Inflammatory macrophage treated with lipopolysaccharide for 4 hours (primary cell): Measurements from ENCODE around the gene OR2J1.
"Not testable (repeated sequence)": the region's sequence is repeated elsewhere in the genome, so short reads cannot be mapped to it uniquely, and the experiment has no call there.

Experiments
- DNase-seq: peaks from one replicate; pipeline ENCODE4 v3.0.0-alpha.2; 2020

The OR2J1 gene

DNA sequence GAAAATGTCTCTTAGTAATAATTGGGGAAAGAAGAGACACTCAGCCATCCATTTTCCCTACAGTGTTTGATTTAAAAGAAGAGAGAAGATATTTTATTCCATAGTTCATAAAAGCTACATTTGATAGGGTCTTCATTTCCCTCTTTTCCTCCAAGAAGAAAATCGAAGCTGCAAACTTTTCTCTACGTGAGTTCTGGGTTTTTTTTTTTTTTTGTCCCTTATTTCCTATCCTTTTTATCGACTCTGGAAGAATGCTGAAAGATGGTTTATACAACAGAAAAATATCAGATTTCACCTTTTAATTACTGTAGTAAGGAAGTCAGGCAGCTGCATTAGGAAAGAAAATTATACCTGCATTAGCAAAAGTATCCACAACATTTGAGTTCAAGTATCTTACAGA, at the start of gene OR2J1:
TSS of gene OR2J1 (plus strand) at position 301 of the 400 bp plus-strand sequence. CDS start 1,453 bp downstream, outside the sequence.
- DNase-seq = no peak

DNA sequence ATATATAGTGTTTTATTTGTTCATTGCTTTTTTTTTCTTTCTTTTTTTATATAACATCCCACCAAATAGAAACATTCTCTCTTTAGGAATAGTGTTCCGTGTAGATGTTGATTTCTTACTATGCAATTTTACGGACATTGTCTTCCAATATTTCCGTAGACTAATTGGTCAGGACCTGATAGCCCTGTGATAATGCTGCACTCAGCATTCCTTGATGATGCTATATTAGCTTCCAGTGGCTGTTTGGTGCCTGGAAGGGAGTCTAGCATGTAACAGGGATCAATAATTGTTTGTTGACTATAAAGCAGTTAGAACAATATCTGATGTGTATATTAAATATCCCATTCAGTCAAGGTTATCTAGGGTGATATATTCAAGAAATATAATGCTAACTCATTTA, 47.6 kb upstream of the OR2J1 start:
- no peak for DNase-seq

DNA sequence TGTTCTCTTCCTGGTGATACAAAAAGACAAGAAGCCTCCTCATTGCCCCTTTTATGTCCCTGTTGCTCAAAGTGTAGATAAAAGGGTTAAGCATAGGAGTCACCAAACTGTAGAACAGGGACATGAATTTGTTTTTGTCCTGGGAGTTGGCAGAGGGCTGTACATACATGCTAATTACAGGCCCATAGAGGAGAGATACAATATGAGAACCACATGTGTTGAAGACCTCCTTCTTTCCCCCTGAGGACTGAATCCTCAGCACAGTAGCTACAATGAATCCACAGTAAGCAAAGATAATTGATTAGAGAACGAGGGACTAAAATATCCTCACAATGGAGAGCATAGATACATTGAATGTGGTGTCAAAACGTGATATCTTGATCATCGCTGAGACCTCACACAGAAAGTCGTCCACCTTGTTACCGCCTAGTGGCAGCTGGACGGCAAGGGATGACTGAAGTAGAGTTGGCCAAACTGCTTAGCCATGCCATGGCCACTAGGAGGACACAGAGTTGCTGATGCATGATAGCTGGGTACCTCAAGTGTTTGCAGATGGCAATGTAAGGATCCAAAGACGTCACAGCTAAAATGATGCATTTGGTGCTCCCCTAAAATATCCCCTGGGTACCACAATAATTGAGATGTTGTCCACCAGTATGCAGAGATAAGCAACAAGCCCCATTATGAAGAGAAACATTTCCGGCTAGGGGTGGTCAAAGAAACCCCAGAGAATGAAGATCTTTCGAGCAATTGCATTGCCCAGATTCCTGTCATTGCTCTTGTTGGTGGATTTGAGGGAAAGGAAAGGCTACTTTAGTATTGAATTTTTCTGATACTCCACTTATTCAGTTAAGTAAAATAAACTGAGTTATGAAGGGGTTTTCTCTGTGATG, 27.2 kb upstream of the OR2J1 start:
- peak; percentile 10 for DNase-seq

DNA sequence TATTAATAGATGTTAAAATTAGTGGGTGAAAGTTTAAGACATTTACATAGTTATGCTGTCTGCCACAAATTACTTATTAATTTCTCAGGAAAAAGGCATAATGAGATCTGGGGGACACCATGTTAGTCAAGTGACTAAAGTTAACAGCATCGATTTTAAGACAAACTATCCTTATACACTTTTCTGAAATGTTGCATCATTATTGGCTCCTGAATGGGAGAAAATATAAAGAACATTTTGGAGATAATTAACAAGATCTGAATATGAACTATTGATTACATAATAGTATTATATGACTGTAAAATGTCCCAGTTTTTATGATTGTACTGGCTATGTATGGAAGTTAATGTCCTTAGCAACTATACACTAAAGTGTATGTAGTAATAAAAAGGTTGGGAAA, 20.1 kb upstream of the OR2J1 start:
- DNase-seq = no peak

DNA sequence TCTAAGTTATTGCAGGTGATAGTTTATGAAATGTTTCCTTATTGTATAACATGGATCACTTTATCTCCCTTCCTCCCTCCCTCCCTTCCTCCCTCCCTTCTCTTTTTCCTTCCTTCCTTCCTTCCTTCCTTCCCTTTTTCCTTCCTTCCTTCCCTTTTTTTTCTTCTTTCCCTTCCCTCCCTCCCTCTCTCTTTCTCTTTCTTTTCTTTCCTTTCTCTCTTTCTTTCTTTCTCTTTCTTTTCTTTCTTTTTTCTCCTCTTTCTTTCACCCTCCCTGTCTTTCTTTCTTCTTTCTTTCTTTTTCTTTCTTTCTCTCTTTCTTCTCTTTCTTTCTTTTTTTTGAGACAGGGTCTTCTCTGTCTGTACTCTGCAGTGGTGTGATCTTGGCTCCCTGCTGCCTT, 18.0 kb upstream of the OR2J1 start:
- DNase-seq = no peak

DNA sequence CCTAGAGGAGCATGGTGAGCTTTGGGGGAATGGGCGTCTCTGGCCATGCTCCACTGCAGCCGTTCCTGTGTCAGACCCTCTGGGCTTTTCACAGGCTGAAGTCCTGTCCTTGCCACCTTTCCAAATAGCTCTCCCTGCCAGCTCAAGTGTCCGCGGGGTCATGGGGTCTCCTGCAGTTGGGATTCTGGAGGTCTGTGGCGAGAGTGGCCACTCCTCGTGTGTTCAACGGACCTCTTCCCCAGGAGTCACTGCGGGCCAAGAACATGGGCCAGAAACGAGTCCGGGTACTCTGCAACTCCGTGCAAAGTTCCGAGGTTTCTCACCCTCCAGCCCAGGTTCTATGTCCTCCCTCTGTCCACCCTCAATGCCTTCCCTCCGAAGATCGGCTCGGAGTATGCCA, 16.8 kb upstream of the OR2J1 start:
- DNase-seq = no peak

DNA sequence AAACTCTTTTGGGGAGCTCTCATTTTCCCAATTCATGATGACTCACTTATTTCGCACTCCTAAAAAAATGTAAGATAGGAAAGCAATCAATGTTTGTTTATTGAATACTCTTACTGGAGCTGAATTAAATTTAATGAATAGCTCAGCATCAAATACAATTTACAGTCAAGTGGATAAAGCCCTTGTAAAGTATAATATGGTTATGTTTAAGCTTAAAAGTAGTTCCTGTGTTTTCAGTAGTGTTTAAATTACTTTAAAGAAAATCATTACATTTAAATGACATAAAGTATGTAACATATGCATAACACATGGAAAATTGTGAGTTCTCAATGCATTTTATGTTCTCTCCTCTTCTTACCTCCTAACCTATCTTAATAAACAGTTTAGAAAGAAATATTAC, 12.1 kb upstream of the OR2J1 start, which contains the start of gene OR2B3:
TSS of gene OR2B3 (minus strand) at position 101 of the 400 bp plus-strand sequence. CDS start at position 36, 65 bp downstream.
- no peak for DNase-seq

DNA sequence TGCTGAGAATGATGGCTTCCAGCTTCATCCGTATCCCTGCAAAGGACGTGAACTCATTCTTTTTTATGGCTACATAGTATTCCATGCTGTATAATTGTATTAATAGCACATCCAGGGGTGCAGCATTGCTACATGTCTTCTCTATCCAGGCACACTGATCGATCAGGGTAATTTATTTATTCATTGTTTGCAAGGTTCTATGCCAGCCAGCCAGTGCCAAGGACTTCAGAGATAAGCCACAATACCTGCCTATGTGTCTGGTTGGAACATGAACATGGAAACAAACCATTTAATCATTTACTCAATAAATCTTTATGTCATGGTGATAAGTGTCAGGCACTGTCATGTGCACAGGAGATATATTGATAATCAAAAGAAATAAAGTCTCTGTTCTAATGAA, 6.3 kb upstream of the OR2J1 start:
- no peak for DNase-seq

DNA sequence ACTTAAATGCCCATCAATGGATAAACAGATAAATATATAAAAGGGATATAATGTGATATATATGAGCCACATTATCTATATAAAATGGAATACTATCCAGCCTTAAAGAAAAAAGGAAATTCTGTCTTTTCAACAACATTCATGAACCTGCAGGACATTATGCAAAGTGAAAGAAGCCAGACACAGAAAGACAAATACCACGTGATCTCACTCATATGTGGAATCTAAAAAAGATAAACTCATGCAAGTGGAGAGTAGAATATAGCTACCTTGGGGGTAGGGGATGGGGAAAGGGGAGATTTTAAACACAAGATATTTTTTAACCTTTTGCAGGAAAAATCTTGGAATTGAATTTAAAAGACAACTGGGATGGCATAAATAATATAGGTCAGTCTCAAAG, 1.5 kb upstream of the OR2J1 start:
- no peak for DNase-seq

DNA sequence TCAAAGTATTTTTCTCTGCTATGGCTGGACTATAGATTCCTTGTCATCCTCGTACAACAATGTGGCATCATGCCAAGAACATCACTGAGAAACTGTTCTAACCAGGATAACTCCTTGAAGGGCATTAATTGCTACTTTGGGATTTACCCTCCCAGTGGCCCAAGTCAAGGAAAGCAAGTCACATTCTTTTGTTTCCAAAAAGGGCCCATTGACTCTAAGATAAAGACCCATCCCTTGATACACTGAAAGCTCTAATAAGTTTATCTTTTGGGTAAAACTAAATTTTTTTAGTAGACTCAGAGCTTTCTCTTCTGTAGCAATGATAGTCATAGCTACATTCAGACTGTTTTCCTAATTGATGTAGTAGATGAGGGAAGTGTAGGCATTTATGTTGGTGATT, 8.5 kb downstream of the OR2J1 start, which contains the start of gene OR2J3:
TSS of gene OR2J3 (plus strand) at position 301 of the 400 bp plus-strand sequence. CDS start 3,833 bp downstream, outside the sequence.
- no peak for DNase-seq

DNA sequence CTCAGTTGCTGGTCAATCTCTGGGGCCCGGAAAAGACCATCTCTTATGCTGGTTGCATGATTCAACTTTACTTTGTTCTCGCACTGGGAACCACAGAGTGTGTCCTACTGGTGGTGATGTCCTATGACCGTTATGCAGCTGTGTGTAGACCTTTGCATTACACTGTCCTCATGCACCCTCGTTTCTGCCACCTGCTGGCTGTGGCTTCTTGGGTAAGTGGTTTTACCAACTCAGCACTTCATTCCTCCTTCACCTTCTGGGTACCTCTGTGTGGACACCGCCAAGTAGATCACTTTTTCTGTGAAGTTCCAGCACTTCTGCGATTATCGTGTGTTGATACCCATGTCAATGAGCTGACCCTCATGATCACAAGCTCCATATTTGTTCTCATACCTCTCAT, 12.8 kb downstream of the OR2J1 start:
- no peak for DNase-seq

DNA sequence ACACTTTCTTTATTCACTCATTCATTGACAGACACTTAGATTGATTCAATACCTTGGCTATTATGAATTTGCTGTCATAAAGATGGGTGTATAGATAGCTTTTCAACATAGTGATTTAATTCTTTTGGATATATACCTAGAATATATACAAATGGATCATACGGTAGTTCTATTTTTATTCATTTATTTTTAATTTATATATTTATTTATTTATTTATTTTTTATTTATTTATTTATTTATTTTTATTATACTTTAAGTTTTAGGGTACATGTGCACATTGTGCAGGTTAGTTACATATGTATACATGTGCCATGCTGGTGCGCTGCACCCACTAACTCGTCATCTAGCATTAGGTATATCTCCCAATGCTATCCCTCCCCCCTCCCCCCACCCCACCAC, 15.7 kb downstream of the OR2J1 start:
- not testable (repeated sequence) for DNase-seq

DNA sequence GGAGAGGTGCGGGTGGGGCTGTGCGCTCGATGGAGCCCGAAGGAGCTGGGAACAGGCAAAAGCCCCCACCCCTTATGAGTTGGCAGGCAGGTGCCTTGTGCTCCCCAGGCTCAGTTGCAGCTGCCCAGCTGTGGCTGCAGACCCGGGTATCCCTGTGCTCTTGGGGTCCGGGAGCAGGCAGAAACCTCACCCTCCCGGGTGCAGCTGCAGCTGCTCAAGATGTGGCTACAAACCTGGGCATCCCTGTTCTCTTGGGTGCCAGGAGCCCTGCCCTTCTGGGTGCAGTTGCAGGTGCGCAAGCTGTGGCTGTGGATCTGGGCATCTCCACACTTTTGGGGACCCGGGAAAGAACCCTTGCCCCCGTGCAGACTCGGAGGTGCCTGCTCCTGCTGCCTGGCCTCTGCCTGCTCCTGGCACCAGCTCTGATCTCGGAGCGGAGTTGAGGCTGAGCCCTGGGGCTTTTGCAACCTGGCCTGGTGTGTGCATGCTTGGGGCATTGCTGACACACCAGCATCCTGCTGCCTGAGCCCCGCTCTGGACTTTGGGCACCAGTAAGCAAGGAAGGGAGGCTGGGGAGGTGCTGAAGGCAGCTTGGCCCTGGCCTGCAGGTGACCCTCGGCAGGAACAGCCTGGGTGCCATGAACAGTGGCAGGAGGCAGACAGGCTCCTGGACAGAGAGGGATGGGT, 30.2 kb downstream of the OR2J1 start:
- DNase-seq = no peak

DNA sequence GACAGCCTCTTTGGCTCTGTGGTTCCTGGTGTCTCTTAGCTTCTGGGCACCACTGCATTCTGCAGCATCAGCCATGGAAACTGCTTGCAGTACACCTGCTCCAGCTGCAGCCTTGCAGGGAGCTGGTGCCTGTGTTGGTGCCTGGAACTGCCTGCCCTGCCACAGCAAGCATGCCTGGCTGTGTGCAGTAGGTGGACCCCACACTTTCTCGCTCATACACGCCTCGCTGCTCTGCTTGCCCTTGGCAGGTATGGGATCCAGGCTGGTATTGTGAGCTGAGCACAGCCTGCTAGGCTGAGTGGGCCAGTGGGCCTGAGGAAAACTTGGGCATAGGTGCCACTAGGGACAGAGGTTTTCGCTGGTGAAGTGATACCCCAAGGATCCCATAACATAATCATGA, 31.4 kb downstream of the OR2J1 start:
- no peak for DNase-seq

DNA sequence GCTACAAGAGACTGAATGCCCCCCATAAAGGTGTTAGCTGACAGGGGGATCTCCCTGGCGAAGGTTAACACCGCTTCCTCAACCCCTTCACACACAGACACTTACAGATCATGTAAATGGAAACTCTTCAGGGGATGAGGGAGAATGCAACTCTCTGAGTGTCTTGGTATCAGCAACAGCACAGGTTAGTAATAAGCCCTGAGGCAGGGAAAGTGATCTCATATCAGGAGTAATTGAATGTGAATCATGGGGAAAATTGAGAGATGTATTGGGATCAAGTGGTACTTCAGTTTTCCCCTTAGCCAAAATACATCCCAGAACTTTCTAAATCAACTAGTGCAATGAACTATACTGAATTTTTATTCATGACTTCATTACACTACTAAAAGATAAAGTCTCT, 32.4 kb downstream of the OR2J1 start:
- no peak for DNase-seq

DNA sequence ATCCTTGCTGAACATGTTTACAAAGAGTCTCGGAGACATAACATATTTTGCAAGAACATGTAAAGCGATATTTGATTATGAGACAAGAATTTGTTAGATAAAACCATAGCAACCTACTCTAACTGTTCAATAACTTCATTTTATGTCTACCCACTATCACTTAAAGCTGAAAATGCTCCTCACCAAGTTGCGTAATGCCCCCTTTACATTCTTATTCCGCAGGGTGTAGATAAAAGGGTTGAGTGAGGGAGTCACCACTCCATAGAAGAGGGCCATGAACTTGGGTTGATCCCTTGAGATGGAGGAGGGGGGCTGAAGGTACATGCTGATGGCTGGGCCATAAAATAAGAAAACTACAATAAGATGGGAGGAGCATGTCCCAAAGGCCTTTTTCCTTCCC, 38.4 kb downstream of the OR2J1 start:
- no peak for DNase-seq

DNA sequence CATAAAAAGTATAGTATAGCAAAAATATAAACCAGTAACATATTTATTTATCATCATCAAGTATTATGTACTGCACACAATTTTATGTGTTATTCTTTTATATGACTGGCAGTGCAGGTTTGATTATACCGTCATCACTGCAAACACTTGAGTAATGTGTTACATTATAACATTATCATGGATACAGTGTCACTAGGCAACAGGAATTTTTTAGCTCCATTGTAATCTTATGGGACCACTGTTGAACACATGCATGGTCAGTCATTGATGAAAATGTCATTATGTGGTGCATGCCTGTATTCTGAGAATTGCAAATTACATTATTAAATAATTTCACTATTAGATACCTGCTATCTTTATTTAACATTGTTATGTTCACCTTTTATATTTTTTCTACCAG, 42.3 kb downstream of the OR2J1 start:
- no peak for DNase-seq

DNA sequence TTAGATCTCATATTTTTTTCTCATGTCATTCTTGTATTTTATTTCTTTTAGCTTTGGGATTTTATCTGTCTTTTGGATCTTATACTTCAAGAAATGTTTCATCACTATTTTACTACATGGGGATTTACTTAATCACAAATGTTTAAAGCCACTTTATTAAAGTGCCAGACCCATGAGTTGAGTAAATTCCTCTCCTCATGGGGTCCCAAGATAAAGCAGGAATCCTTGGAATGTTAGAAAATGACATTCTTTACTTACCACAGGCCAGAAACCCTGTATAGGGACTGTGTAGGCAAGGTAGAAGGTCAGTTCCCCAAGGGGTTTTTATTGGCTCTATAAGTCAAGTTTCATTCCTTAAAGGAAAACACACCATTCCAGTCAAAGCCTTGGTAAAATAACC, 43.0 kb downstream of the OR2J1 start:
- no peak for DNase-seq

DNA sequence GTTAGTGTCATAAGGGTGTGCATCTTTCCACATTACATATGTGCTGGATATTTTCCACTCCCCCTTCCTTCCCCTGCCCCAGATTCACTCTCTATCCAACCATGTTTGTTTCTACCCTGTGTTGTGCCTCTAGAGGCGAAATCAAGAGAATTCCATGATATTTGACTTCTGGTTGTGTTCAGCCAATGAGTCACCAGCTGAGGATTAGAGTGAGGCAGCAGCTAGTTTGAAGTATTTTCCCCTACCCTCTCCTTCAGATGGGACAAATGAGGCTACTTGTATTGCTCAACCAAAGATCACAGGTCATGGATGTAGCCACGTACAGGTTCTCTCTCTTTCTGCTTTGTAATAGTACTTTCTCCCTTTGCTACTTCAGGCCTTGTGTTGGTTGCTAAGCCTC, 46.9 kb downstream of the OR2J1 start:
- DNase-seq = no peak

DNA sequence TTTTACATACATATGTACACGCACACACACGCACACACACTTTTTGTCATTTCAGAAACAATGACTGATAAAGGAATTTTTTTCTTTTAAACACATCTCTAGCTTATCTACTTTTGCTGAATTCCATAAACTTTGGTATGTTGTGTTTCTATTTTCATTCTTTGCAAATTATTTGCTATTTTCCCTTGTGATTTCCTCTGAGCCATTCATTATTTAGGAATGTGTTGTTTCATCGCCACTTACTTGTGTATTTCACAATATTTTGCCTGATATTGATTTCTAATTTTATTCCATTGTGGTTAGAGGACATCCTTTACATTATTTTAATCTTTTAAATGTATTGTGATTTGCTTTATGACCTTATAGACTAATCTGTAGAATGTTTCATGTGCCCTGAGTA, 47.8 kb downstream of the OR2J1 start:
- no peak for DNase-seq

DNA sequence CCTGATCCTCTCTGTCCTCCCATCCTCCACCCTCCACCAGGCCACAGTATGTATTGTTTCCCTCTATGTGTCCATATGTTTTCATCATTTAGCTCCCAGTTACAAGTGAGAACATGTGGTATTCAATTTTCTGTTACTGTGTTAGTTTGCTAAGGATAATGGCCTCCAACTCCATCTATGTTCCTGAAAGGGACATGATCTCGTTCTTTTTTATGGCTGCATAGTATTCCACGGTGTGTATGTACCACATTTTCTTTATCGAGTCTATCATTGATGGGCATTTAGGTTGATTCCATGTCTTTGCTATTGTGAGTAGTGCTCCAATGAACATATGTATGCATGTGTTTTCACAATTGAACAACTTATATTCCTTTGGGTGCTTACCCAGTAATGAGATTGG, 50.2 kb downstream of the OR2J1 start:
- not testable (repeated sequence) for DNase-seq
